Endothelial cell of umbilical vein (primary cell): Measurements from ENCODE around the gene MKLN1. TPM values are rescaled to one million over a fixed set of nuclear protein-coding genes. Genes with fewer than 3 reads are reported as not detected.

ENCODE experiments used
- BruUV-seq: library from RNA; stranded (reverse); fragments of 400-500 nt; replicated peaks from 2 replicates; lab custom pipeline; 2021; lab: Mats Ljungman, UMichigan
- CTCF ChIA-PET: fragments of 300-600, 350-600 bp; sonication (Branson Sonifier 250); formaldehyde crosslinking; loops from one replicate; lab custom pipeline; 2021; ENCODE audit warnings: antibody characterized with exemption, inconsistent platforms; lab: Charles Lee
- POLR2A ChIA-PET: fragments of 300-600, 350-600 bp; sonication (Branson Sonifier 250); formaldehyde crosslinking; loops from one replicate; lab custom pipeline; 2021; ENCODE audit warnings: antibody characterized with exemption, inconsistent platforms; lab: Charles Lee
- DNase-seq: peaks from one replicate; pipeline ENCODE4 v3.0.0-alpha.2; 2011; ENCODE audit warnings: low read depth, low spot score
- FAIRE-seq: peaks from 2 replicates; lab custom pipeline; 2011; peaks lifted over from hg19 to GRCh38; lab: Jason Lieb, UNC
- H2AFZ ChIP-seq: 2 replicates; pipeline ENCODE4 v1.6.0; 2012; ENCODE audit warnings: low read depth, low read length, control low read depth, inconsistent platforms
- H3K27ac ChIP-seq: 2 replicates; pipeline ENCODE4 v1.5.1; 2011; ENCODE audit warnings: low read depth, mild to moderate bottlenecking, control low read depth, low read length, moderate library complexity; ENCODE audit not compliant: insufficient read depth
- H3K27me3 ChIP-seq, 2 experiments: 2 replicates each; pipeline versions ENCODE4 v1.6.0 to v1.6.1; 2011; ENCODE audit warnings: low read length in 2 of 2, mixed read lengths in 1 of 2; ENCODE audit not compliant: control insufficient read depth in 2 of 2, insufficient read depth in 2 of 2
- H3K36me3 ChIP-seq, 2 experiments: 2 replicates in 1 of 2; 3 replicates in 1 of 2; pipeline ENCODE4 v1.5.1; 2011; ENCODE audit warnings: low read length in 2 of 2, mild to moderate bottlenecking in 1 of 2, moderate library complexity in 1 of 2; ENCODE audit not compliant: control insufficient read depth in 2 of 2, insufficient read depth in 2 of 2; ENCODE audit errors: extremely low read depth in 1 of 2
- H3K4me1 ChIP-seq: 3 replicates; pipeline ENCODE4 v1.5.1; 2011; ENCODE audit warnings: mild to moderate bottlenecking, low read length; ENCODE audit not compliant: control insufficient read depth, insufficient read depth; ENCODE audit errors: extremely low read depth
- H3K4me2 ChIP-seq: 2 replicates; pipeline ENCODE4 v1.6.1; 2011; ENCODE audit warnings: low read length, control low read depth, mixed read lengths; ENCODE audit not compliant: insufficient read depth
- H3K4me3 ChIP-seq, 3 experiments: fragments of 200-600 bp in 1 of 3; sonication (generic), shearing (Covaris generic) in 1 of 3; replicated peaks in 1 of 3; 2 replicates each; pipeline ENCODE4 v1.5.1; 2011 to 2016; ENCODE audit warnings: control low read depth in 3 of 3, low read length in 3 of 3, mild to moderate bottlenecking in 2 of 3, inconsistent platforms in 1 of 3, low read depth in 1 of 3, moderate library complexity in 1 of 3; ENCODE audit not compliant: insufficient read depth in 1 of 3
- H3K79me2 ChIP-seq: 2 replicates; pipeline ENCODE4 v1.6.0; 2012; ENCODE audit warnings: low read length, inconsistent platforms; ENCODE audit not compliant: control insufficient read depth, insufficient read depth
- H3K9ac ChIP-seq: replicated peaks from 2 replicates; pipeline ENCODE3; 2011; ENCODE audit warnings: low read length, control low read depth; ENCODE audit not compliant: insufficient read depth; ENCODE audit errors: extremely low read depth
- H3K9me1 ChIP-seq: replicated peaks from 3 replicates; pipeline ENCODE4 v1.6.0; 2011; ENCODE audit warnings: mild to moderate bottlenecking, low read length; ENCODE audit not compliant: control insufficient read depth, insufficient read depth; ENCODE audit errors: extremely low read depth
- H3K9me3 ChIP-seq: replicated peaks from 2 replicates; pipeline ENCODE4 v1.5.1; 2012; ENCODE audit warnings: low read length, inconsistent platforms; ENCODE audit not compliant: control insufficient read depth, insufficient read depth
- H4K20me1 ChIP-seq: replicated peaks from 2 replicates; pipeline ENCODE3; 2011; ENCODE audit warnings: mild to moderate bottlenecking, low read length; ENCODE audit not compliant: control insufficient read depth, insufficient read depth; ENCODE audit errors: extremely low read depth
- CTCF ChIP-seq, 2 donors: IDR thresholded peaks; 1 replicate in 1 of 2; 2 replicates in 1 of 2; pipeline ENCODE4 v1.5.1; 2011; ENCODE audit warnings: low read length in 2 of 2, mild to moderate bottlenecking in 2 of 2, moderate library complexity in 2 of 2, control low read depth in 1 of 2, inconsistent platforms in 1 of 2, low read depth in 1 of 2; ENCODE audit not compliant: insufficient read depth in 1 of 2; ENCODE audit errors: extremely low read depth in 1 of 2
- EZH2 ChIP-seq: IDR thresholded peaks from 2 replicates; pipeline ENCODE4 v1.6.1; 2012; ENCODE audit warnings: borderline replicate concordance, low read depth, mild to moderate bottlenecking, moderate library complexity, low read length, inconsistent platforms; ENCODE audit not compliant: severe bottlenecking
- FOS ChIP-seq: IDR thresholded peaks from 2 replicates; pipeline ENCODE4 v1.6.1; 2011; ENCODE audit warnings: mild to moderate bottlenecking, low read length, moderate library complexity, borderline replicate concordance; ENCODE audit not compliant: insufficient read depth
- GATA2 ChIP-seq: IDR thresholded peaks from 2 replicates; pipeline ENCODE4 v1.7.0; 2011; ENCODE audit warnings: low read depth, mild to moderate bottlenecking, moderate library complexity, mixed read lengths, low read length; ENCODE audit not compliant: insufficient read length, insufficient read depth
- JUN ChIP-seq: IDR thresholded peaks from 2 replicates; pipeline ENCODE4 v1.6.1; 2011; ENCODE audit warnings: borderline replicate concordance, low read depth; ENCODE audit not compliant: insufficient read length, insufficient read depth
- MAX ChIP-seq: IDR thresholded peaks from 2 replicates; pipeline ENCODE4 v1.6.1; 2011; ENCODE audit not compliant: insufficient read depth, insufficient read length
- MYC ChIP-seq: IDR thresholded peaks from one replicate; pipeline ENCODE4 v1.6.1; 2011; ENCODE audit warnings: mild to moderate bottlenecking, low read depth, low read length
- POLR2A ChIP-seq: IDR thresholded peaks from 2 replicates; pipeline ENCODE4 v1.6.1; 2012; ENCODE audit warnings: low read depth, mild to moderate bottlenecking, control low read depth, low read length
- POLR2AphosphoS5 ChIP-seq: IDR thresholded peaks from 2 replicates; pipeline ENCODE4 v1.6.1; 2012; ENCODE audit warnings: low read depth, mild to moderate bottlenecking, control low read depth, low read length, moderate library complexity; ENCODE audit not compliant: insufficient read depth
- dilution Hi-C: fragments of 300-500 bp; cut with MboI; formaldehyde crosslinking; loops from one replicate; pipeline ENCODE4 v1.15.0; 2019; ENCODE audit warnings: low sequenced_read_pairs; ENCODE audit not compliant: extremely low pct_ligation_motif_present
- intact Hi-C: fragments of 100-400 bp; cut with micrococcal nuclease; formaldehyde crosslinking; loops from one replicate; pipeline ENCODE4 v1.10.0; 2022
- polyA plus RNA-seq, 4 experiments: library from polyadenylated mRNA; depleted of rRNA in 3 of 4; stranded (reverse) in 3 of 4; unstranded in 1 of 4; fragments of >200 nt; gene quantifications; 2 replicates each; pipeline versions ENCODE4 v1.2.1 to v1.2.3, GENCODE V29; 2011 to 2012; ENCODE audit warnings: missing spikeins in 1 of 4
- total RNA-seq: library from RNA; stranded (reverse); gene quantifications from 2 replicates; pipeline ENCODE4 v1.2.3, GENCODE V29; 2021

MKLN1 gene
- total and polyA plus RNA-seq, 2 donors (not counting 3 experiments of a cell fraction or from before 2014, with no cell fraction given), result 12.2 to 32.1 TPM

- Histone ChIP-seq H2AFZ (no peak overlapping the region), H3K4me1 (peaks cover 19% of the 10 kb centered on the region), H3K4me3 (no peak overlapping the region), H3K9me1 (no peaks in the 10 kb centered on the region), H3K9ac (no peak overlapping the region), H3K36me3 (no peaks in the 10 kb centered on the region), H3K9me3 (no peaks in the 10 kb centered on the region), H3K79me2 (peaks cover 79% of the 10 kb centered on the region), H3K4me2 (no peak overlapping the region), H3K27me3 (no peaks in the 10 kb centered on the region), H3K27ac (no peak overlapping the region), H4K20me1 (peaks cover 36% of the 10 kb centered on the region)
- ChIA-PET CTCF (no interaction called here), POLR2A (no interaction called here)
- dilution Hi-C loops, result no loop called here
- no TSS peak for BruUV-seq
- intact Hi-C loops, result no loop called here
- no peak for DNase-seq
- no peak for TF ChIP-seq POLR2AphosphoS5
- no peak for TF ChIP-seq GATA2
- no peak for TF ChIP-seq EZH2
- TF ChIP-seq MAX, result no peak
- no peak for TF ChIP-seq CTCF (IDR thresholded peaks at IDR 0.05; ENCODE audit: extremely low read depth in 1 of 2, insufficient read depth in 1 of 2, low read depth in 1 of 2, low read length in 2 of 2)
- no peak for TF ChIP-seq JUN
- TF ChIP-seq MYC, result no peak
- TF ChIP-seq FOS, result no peak
- no peak for TF ChIP-seq POLR2A
- no peak for FAIRE-seq
These were observed 26.7 kb downstream of the MKLN1 start for GRCh38 chr7:131354390-131354789.
